ENCODE measurements around the gene LRRC43. TPM values are rescaled to one million over a fixed set of nuclear protein-coding genes. Genes with fewer than 3 reads are reported as not detected.

Gene LRRC43
- total and polyA plus RNA-seq, 2 of the 4 experiments (the other 2 are of a cell fraction) = 0.26 to 0.36 TPM

DNA sequence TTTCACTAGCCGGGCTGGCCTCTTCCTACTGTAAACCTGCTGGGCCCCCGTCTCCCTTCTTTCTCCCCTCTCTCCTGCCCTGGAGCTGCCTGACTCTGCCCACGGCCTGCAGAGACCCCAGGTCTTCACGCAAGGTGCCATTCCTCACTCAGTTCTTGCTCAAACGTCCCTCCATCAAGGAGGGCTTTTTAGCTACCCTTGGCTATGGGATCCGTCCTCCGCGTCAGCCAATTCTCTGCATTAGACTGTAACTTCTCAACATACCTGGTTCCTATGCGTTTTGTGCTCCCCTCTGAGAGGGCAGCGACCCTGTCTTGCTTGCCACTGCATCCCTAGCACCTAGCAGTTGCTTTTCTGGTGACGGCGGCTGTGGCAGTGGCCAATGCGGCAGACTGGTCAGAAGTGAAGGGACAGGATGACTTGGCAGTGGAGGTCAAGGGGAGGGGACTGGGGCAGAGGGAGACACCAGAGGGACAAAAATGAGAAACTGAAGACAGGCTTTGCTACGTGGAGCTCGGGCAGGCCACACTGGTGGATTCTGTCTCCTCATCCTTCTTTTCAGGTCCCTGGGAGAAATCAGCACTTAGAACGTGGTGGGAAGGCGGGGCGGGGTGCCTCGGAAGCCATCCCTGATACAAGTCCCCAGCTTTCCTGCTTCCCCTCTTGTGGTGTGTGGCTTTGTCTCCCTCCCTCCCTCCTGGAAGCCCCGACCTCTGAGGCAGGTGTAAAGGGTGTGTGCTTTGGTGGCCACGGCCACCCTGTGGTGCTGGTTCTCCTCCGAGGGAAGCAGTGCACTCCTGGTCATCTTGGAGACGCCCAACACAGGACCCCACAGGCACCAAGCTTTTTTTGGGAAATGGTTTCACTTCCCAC is 22.4 kb downstream of the LRRC43 start (continued):
- TF ChIP-seq MXI1 (IDR thresholded peaks at IDR 0.05; ENCODE audit: borderline replicate concordance, low read depth, low read length) = no peak

DNA sequence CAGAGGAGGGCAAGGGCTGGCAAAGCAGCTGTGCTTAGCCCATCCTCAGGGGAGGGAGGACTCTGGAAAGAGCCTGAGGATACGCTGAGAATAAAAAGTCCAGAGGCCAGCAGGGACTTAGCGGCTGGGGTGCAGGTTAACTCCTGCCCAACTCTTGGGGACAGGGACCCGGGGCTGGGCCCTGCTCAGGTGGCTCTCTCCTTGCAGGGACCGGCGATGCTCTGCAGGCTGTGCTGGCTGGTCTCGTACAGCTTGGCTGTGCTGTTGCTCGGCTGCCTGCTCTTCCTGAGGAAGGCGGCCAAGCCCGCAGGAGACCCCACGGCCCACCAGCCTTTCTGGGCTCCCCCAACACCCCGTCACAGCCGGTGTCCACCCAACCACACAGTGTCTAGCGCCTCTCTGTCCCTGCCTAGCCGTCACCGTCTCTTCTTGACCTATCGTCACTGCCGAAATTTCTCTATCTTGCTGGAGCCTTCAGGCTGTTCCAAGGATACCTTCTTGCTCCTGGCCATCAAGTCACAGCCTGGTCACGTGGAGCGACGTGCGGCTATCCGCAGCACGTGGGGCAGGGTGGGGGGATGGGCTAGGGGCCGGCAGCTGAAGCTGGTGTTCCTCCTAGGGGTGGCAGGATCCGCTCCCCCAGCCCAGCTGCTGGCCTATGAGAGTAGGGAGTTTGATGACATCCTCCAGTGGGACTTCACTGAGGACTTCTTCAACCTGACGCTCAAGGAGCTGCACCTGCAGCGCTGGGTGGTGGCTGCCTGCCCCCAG is 23.4 kb downstream of the LRRC43 start:
- in situ Hi-C loops (cut with MboI; ENCODE audit: low sequenced_read_pairs) = no loop called here
- Histone ChIP-seq H3K4me2 (ENCODE audit: low read depth, low read length) (no peak overlapping the region), H2AK9ac (replicated peaks; ENCODE audit: low read depth, low read length, poor library complexity) (peak overlapping the region; percentile 55), H3K4me3 (ENCODE audit: insufficient read depth, low read depth, low read length) (no peak overlapping the region), H3K14ac (replicated peaks; ENCODE audit: low read depth, low read length) (no peak overlapping the region), H2BK5ac (ENCODE audit: low read depth, low read length, poor library complexity, severe bottlenecking) (no peak overlapping the region), H3K4ac (ENCODE audit: low read depth, low read length) (no peak overlapping the region), H3K4me1 (ENCODE audit: control insufficient read depth, insufficient read depth, low read length) (no peaks in the 10 kb centered on the region), H2AK5ac (ENCODE audit: low read depth, low read length) (no peak overlapping the region), H4K5ac (ENCODE audit: low read depth, low read length) (no peak overlapping the region), H3K9me1 (ENCODE audit: insufficient read depth, low read length) (no peaks in the 10 kb centered on the region; the same call in 1 of the 2 replicates), H2AFZ (replicated peaks; ENCODE audit: low read length, poor library complexity) (no peak overlapping the region), H2BK120ac (ENCODE audit: low read depth, low read length) (no peak overlapping the region), H2BK15ac (ENCODE audit: low read depth, low read length) (no peak overlapping the region), H4K91ac (ENCODE audit: insufficient read depth, low read depth, low read length) (no peak overlapping the region), H2BK20ac (ENCODE audit: low read depth, low read length) (no peak overlapping the region), H3K27me3 (ENCODE audit: control insufficient read depth, insufficient read depth, low read length) (peaks cover 22% of the 10 kb centered on the region), H4K20me1 (ENCODE audit: insufficient read depth, low read length) (peaks cover 18% of the 10 kb centered on the region), H3K36me3 (ENCODE audit: control insufficient read depth, insufficient read depth, low read length) (peaks cover 29% of the 10 kb centered on the region), H4K8ac (ENCODE audit: low read depth in 2 of 2, low read length in 2 of 2) (no peak overlapping the region), H3K18ac (ENCODE audit: low read depth, low read length) (no peak overlapping the region), H3K9me3 (ENCODE audit: control insufficient read depth, insufficient read depth, low read length) (no peaks in the 10 kb centered on the region), H3K27ac (ENCODE audit: insufficient read depth, low read length) (no peak overlapping the region), H3K23ac (ENCODE audit: low read depth, low read length) (no peak overlapping the region), H3K79me1 (ENCODE audit: low read depth in 1 of 2, low read length in 2 of 2) (0 out of 4 replicates have a peak, but pooled peaks cover 0 to 1% of the 10 kb centered on the region in 2 experiments), H3K56ac (ENCODE audit: extremely low read depth, insufficient read depth, low read length) (no peak overlapping the region), H3K9ac (ENCODE audit: low read depth, low read length) (no peak overlapping the region)
- intact Hi-C loops (cut with micrococcal nuclease) = no loop called here
- BruUV-seq (replicated peaks) = no TSS peak
- ChIA-PET CTCF (no interaction called here), POLR2A (ENCODE audit: unreplicated experiment) (no interaction called here)
- dilution Hi-C loops (cut with HindIII; ENCODE audit: low sequenced_read_pairs, unreplicated experiment) = no loop called here
- no peak for DNase-seq
- ATAC-seq (ENCODE audit: low read depth) = no peak
- TF ChIP-seq, protein P1, sequence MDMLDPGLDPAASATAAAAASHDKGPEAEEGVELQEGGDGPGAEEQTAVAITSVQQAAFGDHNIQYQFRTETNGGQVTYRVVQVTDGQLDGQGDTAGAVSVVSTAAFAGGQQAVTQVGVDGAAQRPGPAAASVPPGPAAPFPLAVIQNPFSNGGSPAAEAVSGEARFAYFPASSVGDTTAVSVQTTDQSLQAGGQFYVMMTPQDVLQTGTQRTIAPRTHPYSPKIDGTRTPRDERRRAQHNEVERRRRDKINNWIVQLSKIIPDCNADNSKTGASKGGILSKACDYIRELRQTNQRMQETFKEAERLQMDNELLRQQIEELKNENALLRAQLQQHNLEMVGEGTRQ (IDR thresholded peaks at IDR 0.05; ENCODE audit: low read depth, low read length) = peak; percentile 60; the same call in 1 of the 2 replicates
- TF ChIP-seq, protein P2, sequence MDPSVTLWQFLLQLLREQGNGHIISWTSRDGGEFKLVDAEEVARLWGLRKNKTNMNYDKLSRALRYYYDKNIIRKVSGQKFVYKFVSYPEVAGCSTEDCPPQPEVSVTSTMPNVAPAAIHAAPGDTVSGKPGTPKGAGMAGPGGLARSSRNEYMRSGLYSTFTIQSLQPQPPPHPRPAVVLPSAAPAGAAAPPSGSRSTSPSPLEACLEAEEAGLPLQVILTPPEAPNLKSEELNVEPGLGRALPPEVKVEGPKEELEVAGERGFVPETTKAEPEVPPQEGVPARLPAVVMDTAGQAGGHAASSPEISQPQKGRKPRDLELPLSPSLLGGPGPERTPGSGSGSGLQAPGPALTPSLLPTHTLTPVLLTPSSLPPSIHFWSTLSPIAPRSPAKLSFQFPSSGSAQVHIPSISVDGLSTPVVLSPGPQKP (IDR thresholded peaks at IDR 0.05; ENCODE audit: borderline replicate concordance, low read depth, low read length) = no peak
- 84% methylated on average over 7 of the region's 27 CpGs; no CpG with 5 or more reads in 1 of the 2 experiments for WGBS, 2 experiments (ENCODE audit: extremely low coverage in 2 of 2, insufficient read length in 1 of 2)

All from IMR-90 (cell line).